Stimulated activated CD4-positive, alpha-beta T cell treated with anti-CD3 and anti-CD28 coated beads, TNF-alpha, amount 100 ng/mL, for 4 hours (primary cell): ENCODE data around the gene PTGIR.

Experiments
- DNase-seq, 3 experiments: peaks; one replicate each; pipeline ENCODE4 v3.0.0-alpha.2; 2020; ENCODE audit warnings: low read depth in 3 of 3

Gene PTGIR

GRCh38 chr19:46601318-46602224 is 23.3 kb downstream of the PTGIR start, which contains the start of gene CALM3:
Gene CALM3, plus strand, starts transcription at chr19:46601330. Its CDS starts 105 bp downstream, at chr19:46601435.
- no peak for DNase-seq

- peak; percentile 95 to 96 (median 95) for DNase-seq
These were observed 24.2 kb downstream of the PTGIR start for GRCh38 chr19:46600384-46601317.

GRCh38 chr19:46599716-46600373 is 25.0 kb downstream of the PTGIR start:
- DNase-seq, result no peak

- no peak for DNase-seq
These were observed 26.4 kb downstream of the PTGIR start for GRCh38 chr19:46598372-46598917.

GRCh38 chr19:46596008-46596407 is 28.9 kb downstream of the PTGIR start:
- DNase-seq, result no peak

- DNase-seq, result no peak
These were observed 33.0 kb downstream of the PTGIR start for GRCh38 chr19:46591870-46592269.

- DNase-seq, result no peak
These were observed 33.6 kb downstream of the PTGIR start for GRCh38 chr19:46591254-46591653.

- no peak for DNase-seq
These were observed 37.0 kb downstream of the PTGIR start for GRCh38 chr19:46587861-46588260.

GRCh38 chr19:46586294-46586693 is 38.6 kb downstream of the PTGIR start:
- no peak for DNase-seq

- no peak for DNase-seq
These were observed 39.4 kb downstream of the PTGIR start for GRCh38 chr19:46585539-46585938.

GRCh38 chr19:46580247-46580646 is 44.6 kb downstream of the PTGIR start:
- DNase-seq, result no peak

GRCh38 chr19:46579361-46579879 is 45.5 kb downstream of the PTGIR start:
- no peak for DNase-seq

GRCh38 chr19:46578450-46578849 is 46.4 kb downstream of the PTGIR start:
- no peak for DNase-seq

- peak; percentile 7 to 18 (median 8) for DNase-seq
These were observed 50.4 kb downstream of the PTGIR start for GRCh38 chr19:46574533-46574932.

- DNase-seq, result no peak
These were observed 51.0 kb downstream of the PTGIR start for GRCh38 chr19:46573679-46574498.

GRCh38 chr19:46571495-46571894 is 53.4 kb downstream of the PTGIR start:
- DNase-seq, result no peak
